Tibial nerve (tissue), 4 donors: ENCODE data around the gene SNX30. TPM values are rescaled to one million over a fixed set of nuclear protein-coding genes. Genes with fewer than 3 reads are reported as not detected.

Source experiments
- DNase-seq, 2 donors: peaks; one replicate each; pipeline ENCODE4 v3.0.0-alpha.2; 2019; ENCODE audit warnings: low spot score in 2 of 2
- H3K27ac ChIP-seq, 4 donors: fragments of 200-600 bp; sonication (generic) in 3 of 4; one replicate each; pipeline ENCODE4 v1.5.1; 2017 to 2019; ENCODE audit warnings: mild to moderate bottlenecking in 1 of 4
- H3K27me3 ChIP-seq, 2 donors: fragments of 200-600 bp; sonication (generic) in 1 of 2; one replicate each; pipeline versions ENCODE4 v1.5.1 to v1.6.0; 2017 to 2019
- H3K36me3 ChIP-seq, 3 donors: fragments of 200-600 bp; sonication (generic); one replicate each; pipeline ENCODE4 v1.5.1; 2018 to 2019
- H3K4me1 ChIP-seq, 4 donors: fragments of 200-600 bp; sonication (generic) in 3 of 4; one replicate each; pipeline ENCODE4 v1.5.1; 2017 to 2019
- H3K4me3 ChIP-seq, 4 donors: fragments of 200-600 bp; sonication (generic) in 3 of 4; one replicate each; pipeline ENCODE4 v1.5.1; 2017 to 2019; ENCODE audit warnings: mild to moderate bottlenecking in 1 of 4, moderate library complexity in 1 of 4
- H3K9me3 ChIP-seq, 4 donors: fragments of 200-600 bp; sonication (generic) in 3 of 4; one replicate each; pipeline ENCODE4 v1.5.1; 2017 to 2019
- EP300 ChIP-seq, 2 donors: sonication (generic); formaldehyde crosslinking; IDR thresholded peaks; one replicate each; pipeline ENCODE4 v1.6.1; 2017; ENCODE audit warnings: antibody characterized with exemption in 2 of 2, mild to moderate bottlenecking in 1 of 2
- POLR2A ChIP-seq, 2 donors: fragments of 450-650 bp; IDR thresholded peaks; one replicate each; pipeline ENCODE4 v1.6.1; 2017; ENCODE audit warnings: antibody characterized with exemption in 2 of 2, mild to moderate bottlenecking in 2 of 2, moderate library complexity in 2 of 2
- WGBS, 2 donors: methylation state at CpG; one replicate each; pipeline ENCODE4 v1.1.5; 2018; 5-methylcytosine and 5-hydroxymethylcytosine counted together
- total RNA-seq, 4 donors: library from RNA; depleted of rRNA; stranded (reverse); fragments of >200 nt; gene quantifications; one replicate each; pipeline ENCODE4 v1.1.0, GENCODE V29; 2016
- TF ChIP-seq, protein P1 (sequence below), 5 experiments: fragments of 200-600 bp in 3 of 5; fragments of 450-650 bp in 2 of 5; sonication (generic) in 3 of 5; IDR thresholded peaks; one replicate each; pipeline ENCODE4 v1.5.1; 2016 to 2019; ENCODE audit warnings: antibody characterized with exemption in 5 of 5, mild to moderate bottlenecking in 3 of 5, moderate library complexity in 2 of 5

Gene SNX30
- total RNA-seq, 4 donors from 2014 or later = 14.9 to 25.3 (median 17.0) TPM

DNA sequence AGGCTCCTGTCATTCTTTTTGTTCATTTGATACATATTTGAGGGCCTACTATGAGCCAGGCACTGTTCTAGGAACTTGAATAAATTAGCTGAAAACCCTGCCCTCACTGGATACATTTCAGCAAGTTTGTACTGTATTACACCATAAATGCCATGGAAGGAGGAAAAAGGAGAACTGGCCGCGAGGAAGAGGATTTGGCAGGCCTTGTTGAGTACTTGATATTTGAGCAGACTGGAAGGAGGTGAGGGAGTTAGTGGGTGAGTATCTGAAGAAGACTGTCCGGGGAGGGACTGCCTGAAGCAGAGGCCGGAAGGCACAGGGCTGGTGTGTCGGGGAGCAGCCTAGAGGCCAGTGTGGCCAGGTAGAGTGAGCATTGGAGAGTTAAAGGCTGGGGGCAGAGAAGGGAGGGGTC lies 4.5 kb downstream of the SNX30 start:
- DNase-seq = no peak
- peaks cover 0 to 10% (median 0%) of the 10 kb centered on the region in 3 donors for H3K36me3 ChIP-seq
- peak overlapping the region in 2 of 4 donors; percentile 52 to 56 for H3K27ac ChIP-seq
- no peak overlapping the region for H3K4me3 ChIP-seq
- TF ChIP-seq, protein P1, sequence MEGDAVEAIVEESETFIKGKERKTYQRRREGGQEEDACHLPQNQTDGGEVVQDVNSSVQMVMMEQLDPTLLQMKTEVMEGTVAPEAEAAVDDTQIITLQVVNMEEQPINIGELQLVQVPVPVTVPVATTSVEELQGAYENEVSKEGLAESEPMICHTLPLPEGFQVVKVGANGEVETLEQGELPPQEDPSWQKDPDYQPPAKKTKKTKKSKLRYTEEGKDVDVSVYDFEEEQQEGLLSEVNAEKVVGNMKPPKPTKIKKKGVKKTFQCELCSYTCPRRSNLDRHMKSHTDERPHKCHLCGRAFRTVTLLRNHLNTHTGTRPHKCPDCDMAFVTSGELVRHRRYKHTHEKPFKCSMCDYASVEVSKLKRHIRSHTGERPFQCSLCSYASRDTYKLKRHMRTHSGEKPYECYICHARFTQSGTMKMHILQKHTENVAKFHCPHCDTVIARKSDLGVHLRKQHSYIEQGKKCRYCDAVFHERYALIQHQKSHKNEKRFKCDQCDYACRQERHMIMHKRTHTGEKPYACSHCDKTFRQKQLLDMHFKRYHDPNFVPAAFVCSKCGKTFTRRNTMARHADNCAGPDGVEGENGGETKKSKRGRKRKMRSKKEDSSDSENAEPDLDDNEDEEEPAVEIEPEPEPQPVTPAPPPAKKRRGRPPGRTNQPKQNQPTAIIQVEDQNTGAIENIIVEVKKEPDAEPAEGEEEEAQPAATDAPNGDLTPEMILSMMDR (IDR thresholded peaks at IDR 0.05) = no peak
- TF ChIP-seq EP300 (IDR thresholded peaks at IDR 0.05) = peak in 1 of 2 donors; percentile 19
- WGBS, 2 donors = 57 to 63% methylated on average over 5 of the region's 5 CpGs
- H3K9me3 ChIP-seq = no peaks in the 10 kb centered on the region
- H3K27me3 ChIP-seq = no peaks in the 10 kb centered on the region
- peaks cover 0 to 42% (median 13%) of the 10 kb centered on the region in 4 donors for H3K4me1 ChIP-seq

DNA sequence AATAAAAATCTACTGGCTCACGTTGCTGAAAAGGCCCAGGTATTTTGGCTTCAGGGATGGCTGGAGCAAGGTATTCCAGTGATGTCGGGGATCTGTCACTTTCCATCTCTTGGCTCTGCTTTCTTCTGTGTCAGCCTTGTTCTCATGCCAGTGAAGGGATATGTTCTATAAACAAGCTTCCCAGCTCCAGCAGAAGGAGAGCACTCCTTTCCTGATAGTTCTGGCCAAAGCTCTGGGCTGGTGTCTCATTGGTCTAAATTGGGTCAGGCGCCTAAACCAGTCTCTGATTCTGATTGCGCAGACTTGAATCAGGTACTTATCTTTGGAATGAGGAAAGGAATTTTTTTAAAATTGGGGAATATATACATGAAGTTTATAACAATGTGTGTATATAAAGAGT lies 5.1 kb downstream of the SNX30 start:
- peaks cover 0 to 41% (median 13%) of the 10 kb centered on the region in 4 donors for H3K4me1 ChIP-seq
- no peaks in the 10 kb centered on the region for H3K9me3 ChIP-seq
- peaks cover 0 to 10% (median 0%) of the 10 kb centered on the region in 3 donors for H3K36me3 ChIP-seq
- H3K27ac ChIP-seq = peak overlapping the region in 3 of 4 donors; percentile 16 to 56 (median 52)
- TF ChIP-seq, protein P1 (IDR thresholded peaks at IDR 0.05) = no peak
- TF ChIP-seq POLR2A (IDR thresholded peaks at IDR 0.05) = no peak
- no peak for TF ChIP-seq EP300 (IDR thresholded peaks at IDR 0.05)
- H3K27me3 ChIP-seq = no peaks in the 10 kb centered on the region
- no peak overlapping the region for H3K4me3 ChIP-seq
- no peak for DNase-seq
- WGBS, 2 donors = 84 to 95% methylated on average over 4 of the region's 4 CpGs

DNA sequence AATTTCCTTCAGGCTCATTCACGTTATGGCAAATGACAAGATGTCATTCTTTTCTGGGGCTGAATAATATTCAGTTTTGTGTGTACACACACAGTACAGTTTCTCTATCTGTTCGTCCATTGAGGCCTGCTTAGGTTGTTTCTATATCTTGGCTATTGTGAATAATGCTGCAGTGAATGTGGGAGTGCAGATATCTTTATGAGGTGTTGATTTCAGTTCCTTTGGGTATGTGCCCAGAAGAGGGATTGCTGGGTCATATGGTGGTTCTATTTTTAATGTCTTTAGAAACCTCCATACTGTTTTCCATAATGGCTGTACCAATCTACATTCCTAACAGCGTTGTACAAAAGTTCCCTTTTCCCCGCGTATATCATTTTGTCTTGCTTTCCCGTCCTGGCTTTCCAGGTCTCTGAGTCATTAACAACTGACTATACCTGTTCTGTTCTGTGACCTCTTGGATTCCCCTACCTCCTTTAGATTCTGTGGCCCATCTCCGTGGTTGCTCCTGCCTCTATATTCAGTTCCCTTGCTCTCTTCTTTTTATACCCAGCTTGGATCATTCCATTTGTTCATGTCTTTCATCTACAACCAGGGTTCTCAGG lies 6.8 kb downstream of the SNX30 start:
- H3K36me3 ChIP-seq = peaks cover 0 to 10% (median 0%) of the 10 kb centered on the region in 3 donors
- TF ChIP-seq POLR2A (IDR thresholded peaks at IDR 0.05) = no peak
- TF ChIP-seq, protein P1 (IDR thresholded peaks at IDR 0.05) = no peak
- TF ChIP-seq EP300 (IDR thresholded peaks at IDR 0.05) = no peak
- H3K9me3 ChIP-seq = no peaks in the 10 kb centered on the region
- no peaks in the 10 kb centered on the region for H3K27me3 ChIP-seq
- H3K27ac ChIP-seq = no peak overlapping the region
- WGBS, 2 donors = 74% methylated on average over 7 of the region's 7 CpGs
- H3K4me1 ChIP-seq = peaks cover 0 to 37% (median 11%) of the 10 kb centered on the region in 4 donors
- no peak for DNase-seq
- H3K4me3 ChIP-seq = no peak overlapping the region

DNA sequence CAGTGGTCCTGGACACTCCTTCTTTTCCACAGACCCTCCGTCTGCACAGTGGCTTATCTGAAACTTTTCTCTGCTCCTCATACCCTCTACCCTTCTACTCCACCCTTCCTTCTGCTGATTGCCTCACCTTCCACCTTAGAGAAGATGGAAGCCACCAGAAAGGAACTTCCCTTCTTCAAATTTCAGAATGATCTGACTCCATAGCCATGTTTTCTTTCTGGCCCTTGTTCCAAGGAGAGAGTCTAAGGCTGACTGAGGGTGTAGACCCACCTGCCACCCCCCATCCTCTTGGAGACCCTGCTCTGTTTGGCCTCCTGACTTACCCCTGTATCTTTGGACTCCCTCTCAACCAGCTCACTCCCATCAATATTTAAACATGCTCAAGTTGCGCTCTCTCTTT lies 7.4 kb downstream of the SNX30 start:
- Histone ChIP-seq H3K4me3 (no peak overlapping the region), H3K9me3 (no peaks in the 10 kb centered on the region), H3K27me3 (no peaks in the 10 kb centered on the region), H3K27ac (no peak overlapping the region), H3K4me1 (peaks cover 0 to 32% (median 10%) of the 10 kb centered on the region in 4 donors), H3K36me3 (peaks cover 0 to 10% (median 0%) of the 10 kb centered on the region in 3 donors)
- 96% methylated on average over 2 of the region's 2 CpGs for WGBS, 2 donors
- TF ChIP-seq EP300 (IDR thresholded peaks at IDR 0.05) (no peak), POLR2A (IDR thresholded peaks at IDR 0.05) (no peak)
- TF ChIP-seq, protein P1 (IDR thresholded peaks at IDR 0.05) = no peak
- DNase-seq = no peak

DNA sequence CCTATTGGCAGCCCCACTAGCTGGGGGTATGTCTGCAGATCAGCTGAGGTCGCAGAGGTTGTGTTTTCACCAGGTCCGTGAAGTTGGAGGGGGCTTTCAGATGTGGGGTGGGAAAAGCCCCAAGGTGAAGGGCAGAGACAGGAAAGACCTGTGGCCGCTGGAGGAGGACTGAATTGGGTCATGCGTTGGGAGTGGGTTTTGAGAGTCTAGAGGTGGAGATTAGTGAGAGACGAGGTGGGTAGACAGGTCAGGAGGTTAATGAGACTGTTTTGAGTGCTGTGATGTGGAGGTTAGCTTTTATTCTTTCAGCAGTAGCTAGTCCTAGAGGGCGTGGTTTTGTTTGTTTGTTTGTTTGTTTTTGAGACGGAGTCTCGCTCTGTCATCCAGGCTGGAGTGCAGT lies 10.3 kb downstream of the SNX30 start:
- TF ChIP-seq, protein P1 (IDR thresholded peaks at IDR 0.05) = no peak
- TF ChIP-seq POLR2A (IDR thresholded peaks at IDR 0.05) (no peak), EP300 (IDR thresholded peaks at IDR 0.05) (no peak)
- no peak for DNase-seq
- Histone ChIP-seq H3K4me1 (peaks cover 0 to 16% (median 0%) of the 10 kb centered on the region in 4 donors), H3K4me3 (no peak overlapping the region), H3K27me3 (no peaks in the 10 kb centered on the region), H3K36me3 (peaks cover 0 to 10% (median 0%) of the 10 kb centered on the region in 3 donors), H3K27ac (no peak overlapping the region), H3K9me3 (peaks cover 0 to 2% (median 0%) of the 10 kb centered on the region in 4 donors)
- WGBS, 2 donors = 75 to 84% methylated on average over 8 of the region's 8 CpGs
